ENCODE results near the gene LRFN4.

GRCh38 chr11:66842501-66842895 lies 14.4 kb upstream of the LRFN4 start:
- no peak for TF ChIP-seq POLR2A (IDR thresholded peaks at IDR 0.05)
- no peak for TF ChIP-seq CTCF (IDR thresholded peaks at IDR 0.05)
